GM18907 (cell line): Measurements from ENCODE around the gene ANKRD31.
"Not testable (repeated sequence)": the region's sequence is repeated elsewhere in the genome, so short reads cannot be mapped to it uniquely, and the experiment has no call there.

Experiments used
- ATAC-seq: cut with Tn5 transposase; IDR thresholded peaks from one replicate; pipeline ENCODE4 v1.9.1; 2021; ENCODE audit warnings: mild to moderate bottlenecking, moderate library complexity; ENCODE audit not compliant: unreplicated experiment

ANKRD31 gene

DNA sequence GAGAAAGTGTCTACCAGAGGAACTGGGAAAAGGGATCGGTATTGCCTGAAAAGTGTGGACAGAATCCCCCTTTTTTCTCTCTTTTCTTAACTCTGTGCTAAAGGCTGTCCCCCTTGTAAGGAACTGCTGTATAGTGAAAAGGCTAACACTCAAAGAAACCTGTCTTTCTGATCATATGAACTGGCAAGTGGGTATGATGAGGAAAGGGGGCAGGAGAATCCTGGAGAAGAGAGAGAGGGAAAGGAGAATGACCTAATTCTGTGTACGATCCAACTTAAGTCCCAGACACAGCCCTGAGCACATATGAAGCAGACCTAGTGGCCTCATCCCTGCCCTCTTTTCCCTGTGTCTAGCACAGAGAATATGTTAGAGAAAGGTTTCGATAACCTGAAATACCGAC, 967 bp downstream of the ANKRD31 start:
- ATAC-seq = no peak

GRCh38 chr5:75234251-75234650, 2.4 kb downstream of the ANKRD31 start:
- no peak for ATAC-seq

DNA sequence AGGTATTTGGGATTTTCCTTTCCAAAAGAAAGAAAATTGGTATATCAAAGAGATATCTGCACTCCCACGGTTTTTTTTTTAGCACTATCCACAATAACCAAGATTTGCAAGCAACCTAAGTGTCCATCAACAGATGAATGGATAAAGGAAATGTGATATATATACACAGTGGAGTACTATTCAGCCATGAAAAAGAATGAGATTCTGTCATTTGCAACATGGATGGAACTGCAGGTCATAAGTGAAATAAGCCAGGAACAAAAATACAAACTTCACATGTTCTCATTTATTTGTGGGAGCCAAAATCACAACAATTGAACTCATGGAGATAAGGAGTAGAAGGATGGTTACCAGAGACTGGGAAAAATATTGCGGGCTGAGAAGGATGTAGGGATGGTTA, 9.8 kb downstream of the ANKRD31 start:
- ATAC-seq = no peak

GRCh38 chr5:75225506-75225905, 11.2 kb downstream of the ANKRD31 start:
- ATAC-seq = no peak

- ATAC-seq = not testable (repeated sequence)
Observed at GRCh38 chr5:75220787-75221186, 15.9 kb downstream of the ANKRD31 start.

- ATAC-seq = no peak
Observed at GRCh38 chr5:75214928-75215327, 21.8 kb downstream of the ANKRD31 start.

- ATAC-seq = no peak
Observed at GRCh38 chr5:75214409-75214808, 22.3 kb downstream of the ANKRD31 start.

DNA sequence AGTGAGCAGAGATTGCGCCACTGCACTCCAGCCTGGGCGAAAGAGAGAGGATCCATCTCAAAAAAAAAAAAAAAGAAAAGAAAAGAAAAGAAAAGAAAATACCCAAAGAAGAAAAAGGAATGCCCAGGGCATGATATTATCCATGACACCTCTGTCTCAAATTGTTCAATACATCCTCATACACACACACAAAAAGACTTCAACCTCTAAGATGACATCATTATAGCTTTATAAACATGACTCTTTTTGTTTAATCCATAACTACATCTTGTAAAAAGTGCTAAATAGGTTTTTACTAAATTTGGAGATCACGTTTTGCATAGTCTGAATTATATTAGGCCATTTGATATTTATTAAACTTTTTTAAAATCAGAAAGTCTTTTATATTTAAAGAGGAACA, 33.1 kb downstream of the ANKRD31 start:
- ATAC-seq = no peak

GRCh38 chr5:75202935-75203334, 33.7 kb downstream of the ANKRD31 start:
- ATAC-seq = no peak

DNA sequence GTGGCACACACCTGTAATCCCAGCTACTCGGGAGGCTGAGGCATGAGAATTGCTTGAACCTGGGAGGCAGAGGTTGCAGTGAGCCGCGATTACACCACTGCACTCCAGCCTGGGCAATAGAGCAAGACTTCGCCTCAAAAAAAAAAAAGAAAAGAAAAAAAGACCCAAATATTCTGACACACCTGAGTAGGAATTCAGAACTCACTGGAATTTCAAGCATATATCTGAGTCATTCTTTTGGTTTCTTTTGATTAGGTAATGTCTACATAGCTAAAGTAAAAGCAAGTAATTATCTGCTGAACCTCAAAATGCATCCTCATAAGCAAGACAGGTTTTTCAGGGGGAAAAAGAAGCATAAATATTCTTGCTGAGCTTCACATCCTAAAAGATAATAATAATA, 35.9 kb downstream of the ANKRD31 start:
- no peak for ATAC-seq

- no peak for ATAC-seq
Observed at GRCh38 chr5:75199946-75200345, 36.7 kb downstream of the ANKRD31 start.

DNA sequence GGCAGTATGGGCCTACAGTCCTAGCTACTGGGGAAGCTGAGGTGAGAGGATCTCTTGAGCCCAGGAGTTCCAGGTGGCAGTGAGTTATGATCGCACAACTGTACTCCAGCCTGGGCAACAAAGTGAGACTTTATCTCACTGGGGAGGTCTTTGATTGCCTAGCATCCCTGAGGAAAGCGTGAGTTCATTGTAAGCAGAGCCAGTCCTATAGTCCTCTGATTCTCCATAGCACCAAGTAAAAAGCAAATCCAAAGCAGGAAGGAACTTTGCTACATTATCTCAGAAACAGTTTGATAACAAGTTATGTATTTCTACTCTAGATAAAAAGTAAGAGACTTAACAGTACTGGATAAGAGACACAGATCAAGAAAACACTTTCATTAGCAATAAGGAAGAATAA, 37.6 kb downstream of the ANKRD31 start:
- no peak for ATAC-seq

GRCh38 chr5:75197745-75198144, 38.9 kb downstream of the ANKRD31 start:
- no peak for ATAC-seq

DNA sequence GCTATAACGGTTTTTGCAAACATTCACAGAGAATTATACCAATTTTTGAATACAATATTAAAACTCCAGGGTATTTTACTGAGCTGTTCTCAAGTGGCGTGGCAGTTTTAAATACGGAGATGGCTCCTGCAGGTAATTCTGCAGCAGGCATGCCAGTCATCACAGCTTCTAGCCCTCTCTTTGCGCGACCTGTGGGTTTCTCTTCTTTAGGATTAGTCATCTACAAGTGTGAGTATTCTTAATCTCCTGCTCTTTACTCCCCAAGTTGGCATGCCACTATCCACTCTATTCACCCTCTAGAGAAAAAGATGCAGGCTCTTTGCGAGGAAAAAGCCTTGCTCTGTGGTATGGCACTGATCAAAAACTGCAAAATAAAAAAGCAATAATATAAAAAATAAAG, 43.9 kb downstream of the ANKRD31 start:
- no peak for ATAC-seq

- ATAC-seq = no peak
Observed at GRCh38 chr5:75192264-75192663, 44.4 kb downstream of the ANKRD31 start.

DNA sequence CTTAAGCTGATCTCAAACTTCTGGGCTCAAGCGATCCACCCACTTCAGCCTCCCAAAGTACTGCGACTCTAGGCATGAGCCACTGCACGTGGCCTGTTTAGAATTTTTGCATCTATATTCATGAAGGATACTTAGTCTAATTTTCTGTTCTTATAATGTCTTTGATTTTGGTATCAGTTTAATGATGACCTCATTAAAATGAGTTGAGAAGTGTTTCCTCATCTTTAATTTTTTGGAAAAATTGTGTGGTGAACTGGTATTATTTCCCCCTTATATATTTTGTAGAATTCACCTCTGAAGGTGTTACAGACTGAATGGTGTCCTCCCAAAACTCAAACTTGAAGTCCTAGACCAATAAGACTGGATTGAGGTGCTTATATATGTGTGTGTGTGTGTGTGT, 46.5 kb downstream of the ANKRD31 start:
- no peak for ATAC-seq

DNA sequence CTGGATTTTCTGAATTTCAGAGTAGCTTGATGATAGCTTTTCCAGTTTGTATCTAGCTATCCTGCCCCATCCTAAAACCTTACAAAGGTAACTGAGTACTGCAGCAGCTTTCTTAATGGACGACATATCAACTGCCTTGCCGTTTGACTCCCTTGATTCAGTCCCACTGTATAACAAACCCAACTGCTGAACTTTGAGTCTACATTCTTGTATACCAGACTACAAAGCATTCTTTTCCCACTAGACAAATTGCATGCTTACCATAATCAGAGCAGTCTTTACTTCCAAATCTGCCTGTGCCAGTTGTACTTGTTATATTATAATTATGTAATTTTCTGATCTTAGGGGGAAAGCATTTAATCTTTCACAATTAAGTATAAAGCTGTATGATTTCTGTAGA, 47.3 kb downstream of the ANKRD31 start:
- no peak for ATAC-seq

- ATAC-seq = no peak
Observed at GRCh38 chr5:75185763-75186162, 50.9 kb downstream of the ANKRD31 start.

DNA sequence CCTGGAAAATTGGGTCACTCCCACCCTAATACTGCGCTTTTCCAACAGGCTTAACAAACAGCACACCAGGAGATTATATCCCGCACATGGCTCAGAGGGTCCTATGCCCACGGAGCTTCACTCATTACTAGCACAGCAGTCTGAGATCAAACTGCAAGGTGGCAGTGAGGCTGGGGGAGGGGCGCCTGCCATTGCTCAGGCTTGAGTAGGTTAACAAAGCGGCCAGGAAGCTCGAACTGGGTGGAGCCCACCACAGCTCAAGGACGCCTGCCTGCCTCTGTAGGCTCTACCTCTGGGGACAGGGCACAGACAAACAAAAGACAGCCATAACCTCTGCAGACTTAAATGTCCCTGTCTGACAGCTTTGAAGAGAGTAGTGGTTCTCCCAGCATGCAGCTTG, 60.7 kb downstream of the ANKRD31 start:
- not testable (repeated sequence) for ATAC-seq

DNA sequence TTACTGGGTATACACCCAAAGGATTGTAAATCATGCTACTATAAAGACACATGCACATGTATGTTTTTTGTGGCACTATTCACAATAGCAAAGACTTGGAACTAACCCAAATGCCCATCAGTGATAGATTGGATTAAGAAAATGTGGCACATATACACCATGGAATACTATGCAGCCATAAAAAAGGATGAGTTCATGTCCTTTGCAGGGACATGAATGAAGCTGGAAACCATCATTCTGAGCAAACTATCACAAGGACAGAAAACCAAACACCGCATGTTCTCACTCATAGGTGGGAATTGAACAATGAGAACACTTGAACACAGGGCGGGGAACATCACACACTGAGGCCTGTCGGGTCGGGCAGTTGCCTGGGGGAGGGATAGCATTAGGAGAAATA, 61.8 kb downstream of the ANKRD31 start:
- not testable (repeated sequence) for ATAC-seq

GRCh38 chr5:75169516-75169915, 67.2 kb downstream of the ANKRD31 start:
- no peak for ATAC-seq

DNA sequence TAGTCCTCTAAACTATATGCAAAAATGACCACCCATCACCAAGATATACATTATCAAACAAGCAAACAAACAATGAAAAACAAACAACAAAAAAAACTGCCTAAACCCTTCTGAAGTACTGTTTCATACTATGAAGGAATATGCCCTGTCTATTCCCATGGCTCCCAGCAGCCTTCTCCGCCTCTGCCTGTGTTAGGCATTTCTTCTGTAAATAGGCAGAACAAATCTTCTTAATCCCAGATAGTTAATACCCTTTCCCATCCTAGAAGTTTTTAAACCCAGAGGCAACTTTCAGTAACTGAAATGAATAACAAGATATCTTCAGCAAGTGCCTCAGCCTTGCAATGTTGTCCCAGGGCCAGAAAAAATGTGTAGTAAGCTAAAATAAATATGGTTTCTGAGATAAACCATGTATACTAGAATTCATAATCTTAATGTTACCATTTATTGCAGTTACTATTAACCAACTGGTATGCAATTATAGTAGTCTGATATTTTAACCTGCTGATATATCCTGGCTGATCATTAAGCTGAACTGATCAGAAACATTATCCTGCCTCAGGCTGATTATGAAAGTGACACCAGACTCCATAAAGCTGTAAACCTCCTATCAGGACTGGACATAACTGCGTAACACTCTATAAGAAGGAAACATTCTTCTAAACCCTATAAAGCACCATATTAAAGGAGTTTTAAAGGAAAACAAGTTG, 68.5 kb downstream of the ANKRD31 start:
- no peak for ATAC-seq

DNA sequence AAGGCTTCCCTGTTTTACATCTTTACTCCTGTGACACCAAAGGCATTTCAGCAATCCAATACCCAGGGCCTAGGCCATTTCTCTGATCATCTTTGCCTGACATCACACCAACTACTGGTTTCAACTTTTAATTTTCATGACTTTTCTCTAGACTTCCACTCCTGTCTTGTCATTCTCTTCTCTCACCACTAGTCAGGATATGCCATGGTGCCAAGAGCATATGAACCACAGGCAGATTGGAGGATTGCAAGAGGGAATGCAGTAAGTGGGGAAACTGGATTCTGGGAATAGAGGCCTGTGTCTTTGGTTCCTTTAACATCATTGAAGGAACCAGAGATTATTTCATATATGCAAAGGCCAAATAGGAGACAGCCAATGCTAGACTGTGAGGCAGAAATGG, 69.3 kb downstream of the ANKRD31 start:
- no peak for ATAC-seq
